NCI-H1417 treated with DMSO at 0.1 percent for 48 hours (cell line): ENCODE measurements around the gene CSGALNACT2.
"Not testable (repeated sequence)": the region's sequence is repeated elsewhere in the genome, so short reads cannot be mapped to it uniquely, and the experiment has no call there.

Experiments
- DNase-seq: peaks from one replicate; lab custom pipeline; 2025; lab: John Stamatoyannopoulos, UW

The CSGALNACT2 gene

GRCh38 chr10:43138021-43138756 lies at the start of gene CSGALNACT2:
TSS of gene CSGALNACT2 (plus strand) at chr10:43138445. CDS start at chr10:43155150, 16,705 bp downstream.
- peak; percentile 1 for DNase-seq

- no peak for DNase-seq
These were observed 48.7 kb upstream of the CSGALNACT2 start for GRCh38 chr10:43089519-43089918.

GRCh38 chr10:43090188-43090587 lies 48.1 kb upstream of the CSGALNACT2 start:
- no peak for DNase-seq

GRCh38 chr10:43090664-43091063 lies 47.6 kb upstream of the CSGALNACT2 start:
- DNase-seq, result no peak

GRCh38 chr10:43091846-43092245 lies 46.4 kb upstream of the CSGALNACT2 start:
- no peak for DNase-seq

- DNase-seq, result no peak
These were observed 44.7 kb upstream of the CSGALNACT2 start for GRCh38 chr10:43093423-43094076.

- no peak for DNase-seq
These were observed 44.2 kb upstream of the CSGALNACT2 start for GRCh38 chr10:43094085-43094484.

- DNase-seq, result not testable (repeated sequence)
These were observed 38.9 kb upstream of the CSGALNACT2 start for GRCh38 chr10:43099339-43099738.

- DNase-seq, result no peak
These were observed 38.3 kb upstream of the CSGALNACT2 start for GRCh38 chr10:43099928-43100327.

GRCh38 chr10:43100366-43100765 lies 37.9 kb upstream of the CSGALNACT2 start:
- no peak for DNase-seq

GRCh38 chr10:43102063-43102828 lies 36.0 kb upstream of the CSGALNACT2 start:
- no peak for DNase-seq

GRCh38 chr10:43105102-43105955 lies 32.9 kb upstream of the CSGALNACT2 start:
- DNase-seq, result no peak

GRCh38 chr10:43105956-43106229 lies 32.4 kb upstream of the CSGALNACT2 start:
- DNase-seq, result no peak

- no peak for DNase-seq
These were observed 31.8 kb upstream of the CSGALNACT2 start for GRCh38 chr10:43106256-43107091.

GRCh38 chr10:43108951-43109350 lies 29.3 kb upstream of the CSGALNACT2 start:
- DNase-seq, result no peak

GRCh38 chr10:43109671-43110249 lies 28.5 kb upstream of the CSGALNACT2 start:
- no peak for DNase-seq

GRCh38 chr10:43110338-43111071 lies 27.7 kb upstream of the CSGALNACT2 start:
- DNase-seq, result no peak

GRCh38 chr10:43111101-43111500 lies 27.1 kb upstream of the CSGALNACT2 start:
- DNase-seq, result no peak

GRCh38 chr10:43111921-43112607 lies 26.2 kb upstream of the CSGALNACT2 start:
- DNase-seq, result no peak

GRCh38 chr10:43112608-43112961 lies 25.7 kb upstream of the CSGALNACT2 start:
- no peak for DNase-seq
